NCI-H2227 treated with DMSO at 0.1 percent for 48 hours (cell line): ENCODE results near the gene IL23R.
"Not testable (repeated sequence)": the region's sequence is repeated elsewhere in the genome, so short reads cannot be mapped to it uniquely, and the experiment has no call there.

ENCODE experiments used
- DNase-seq: peaks from one replicate; lab custom pipeline; 2025; lab: John Stamatoyannopoulos, UW

The IL23R gene

GRCh38 chr1:67166196-67166595 lies at the start of gene IL23R:
IL23R (plus strand) TSS chr1:67166454; CDS start chr1:67168121, 1,667 bp downstream.
- DNase-seq, result no peak

DNA sequence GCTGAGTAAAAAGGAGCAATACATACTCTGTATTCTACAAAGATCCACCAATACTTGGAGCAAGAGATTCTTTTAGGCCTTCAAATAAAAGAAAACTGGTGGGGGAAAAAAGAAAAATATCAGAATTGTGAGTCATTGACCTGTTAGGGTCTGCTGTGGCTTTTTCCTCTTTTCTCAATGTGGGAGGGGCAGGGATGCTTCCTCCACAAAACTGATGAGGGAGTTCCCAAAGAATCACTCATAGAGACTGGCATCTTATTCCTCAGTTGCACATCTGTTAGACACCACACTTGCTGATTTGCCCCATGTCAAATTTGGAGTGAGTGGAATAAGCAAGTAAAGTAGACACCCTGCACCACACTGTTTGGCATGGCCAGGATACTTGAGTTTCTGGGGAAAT lies 48.1 kb upstream of the IL23R start:
- no peak for DNase-seq

GRCh38 chr1:67118646-67119045 lies 47.6 kb upstream of the IL23R start:
- no peak for DNase-seq

DNA sequence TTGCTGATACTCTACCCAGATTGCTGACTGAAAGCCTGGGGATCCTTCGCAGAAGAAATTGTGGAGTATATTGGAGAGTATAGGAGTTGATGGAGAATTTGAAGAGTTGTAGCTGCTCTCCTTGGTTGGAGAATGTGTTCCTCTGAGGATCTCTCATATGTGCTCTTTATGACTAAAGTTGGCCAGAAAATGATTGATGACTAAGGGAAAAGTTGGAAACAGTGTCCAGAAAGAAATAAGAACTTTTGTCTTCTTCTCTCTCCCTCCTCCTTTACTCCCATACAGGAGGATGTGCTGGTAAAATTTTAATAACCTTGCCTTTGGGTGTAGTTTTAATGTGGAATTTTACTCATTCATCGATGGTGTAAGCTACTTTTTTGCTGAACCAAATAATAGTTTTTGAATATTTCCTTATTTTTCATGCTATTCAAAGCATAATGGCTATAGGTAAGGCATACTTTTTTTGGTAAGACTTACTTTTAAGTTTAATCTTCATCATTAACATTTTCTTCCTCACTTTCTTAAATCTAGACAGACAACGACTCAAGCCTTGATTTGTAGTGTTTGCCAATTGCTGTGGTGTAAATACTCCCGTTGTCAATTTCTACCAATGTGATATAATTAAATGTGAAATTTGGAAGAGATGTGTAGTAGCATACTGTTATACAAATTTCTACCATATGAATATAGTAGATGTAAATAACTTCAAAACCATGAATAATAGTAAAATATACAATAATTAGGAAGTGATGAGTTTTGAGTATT lies 45.2 kb upstream of the IL23R start:
- no peak for DNase-seq

DNA sequence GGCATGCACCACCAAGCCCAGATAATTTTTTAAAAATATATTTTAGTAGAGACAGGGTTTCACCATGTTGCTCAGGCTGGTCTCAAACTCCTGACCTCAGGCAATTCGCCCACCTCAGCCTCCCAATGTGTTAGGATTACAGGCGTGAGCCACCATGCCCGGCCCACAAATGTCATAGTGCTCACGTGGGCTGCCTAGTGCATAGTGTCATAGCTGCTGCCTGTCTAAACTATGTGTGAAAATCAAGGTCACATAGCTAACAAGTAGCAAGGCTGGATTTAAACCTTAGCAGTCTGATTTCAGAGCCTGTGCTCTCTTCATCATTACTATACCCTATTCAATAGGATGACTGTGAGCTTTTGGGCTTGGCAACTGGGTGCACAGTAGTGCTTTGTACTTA lies 41.8 kb upstream of the IL23R start:
- DNase-seq, result no peak

DNA sequence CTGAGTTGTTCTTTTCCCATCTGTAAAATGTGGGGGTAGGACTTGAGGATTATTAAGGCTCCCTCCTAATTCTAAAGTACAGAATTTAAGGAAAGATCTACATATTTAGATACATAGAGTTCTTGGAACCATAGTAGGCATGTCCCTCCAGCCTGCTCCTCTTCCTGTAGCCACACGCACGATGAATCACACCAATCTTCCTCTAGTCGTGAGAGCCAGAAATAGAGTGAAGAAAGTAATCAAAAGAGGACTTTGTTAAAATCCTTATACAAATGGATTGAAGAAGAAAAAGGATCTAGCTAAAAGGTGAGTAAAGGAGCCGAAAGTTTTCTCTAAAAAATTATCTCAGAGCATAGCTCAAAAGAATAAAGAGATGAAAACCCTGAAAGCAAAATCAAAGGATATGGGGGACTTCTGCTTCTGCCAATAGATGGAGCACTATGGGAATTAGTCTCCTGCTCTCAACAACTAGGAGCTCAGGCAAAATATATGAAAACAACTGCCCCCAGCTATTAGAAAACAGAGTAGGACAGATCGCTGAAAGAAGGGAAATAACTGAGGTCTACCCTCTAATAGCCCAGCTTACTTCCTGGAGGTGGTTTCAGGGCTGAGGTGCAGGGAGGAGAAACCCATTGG lies 40.0 kb upstream of the IL23R start:
- no peak for DNase-seq

GRCh38 chr1:67126974-67127373 lies 39.3 kb upstream of the IL23R start:
- DNase-seq, result no peak

GRCh38 chr1:67130673-67131072 lies 35.6 kb upstream of the IL23R start:
- no peak for DNase-seq

DNA sequence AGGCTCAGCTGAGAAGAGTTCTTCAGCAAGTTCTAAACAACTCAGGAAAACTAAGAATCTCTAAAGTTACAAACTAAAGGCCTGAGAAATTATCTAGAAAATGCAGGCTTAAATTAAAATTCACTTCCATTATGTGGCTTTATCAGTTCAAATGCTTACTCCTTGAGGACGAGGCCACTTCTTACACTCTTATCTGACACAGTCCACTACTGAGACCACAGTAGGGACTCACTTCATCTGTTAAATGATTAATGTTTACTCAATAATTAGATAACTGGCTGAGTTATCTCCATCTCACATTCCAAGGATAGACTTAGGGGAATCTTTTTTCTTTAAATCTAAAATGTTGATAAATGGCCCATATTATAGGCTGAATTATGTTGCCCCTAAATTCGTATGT lies 33.1 kb upstream of the IL23R start:
- no peak for DNase-seq

DNA sequence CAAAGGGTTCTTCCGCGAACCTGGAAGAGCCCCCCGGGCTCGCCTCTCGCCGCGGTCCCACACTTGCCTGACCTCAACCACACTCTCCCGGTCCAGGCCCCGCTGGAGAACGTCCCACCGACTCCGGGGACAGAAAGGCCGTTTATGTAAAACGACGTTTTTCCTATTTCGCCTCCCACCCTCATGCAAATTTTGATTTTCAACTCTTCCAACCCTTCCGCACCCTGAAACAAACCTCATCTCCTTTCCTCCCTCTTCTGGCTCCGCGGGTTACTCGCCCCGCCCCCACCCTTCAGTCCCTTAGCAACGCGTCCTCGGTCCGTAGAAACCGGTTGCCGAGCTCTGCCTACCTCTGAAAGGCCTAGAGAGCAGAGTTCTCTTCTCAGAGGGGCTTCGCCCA lies 31.6 kb upstream of the IL23R start, which contains the start of gene C1orf141:
C1orf141 (minus strand) TSS at position 276 of the 400 bp plus-strand sequence. CDS start 7,730 bp downstream, outside the sequence.
- peak; percentile 19 for DNase-seq

DNA sequence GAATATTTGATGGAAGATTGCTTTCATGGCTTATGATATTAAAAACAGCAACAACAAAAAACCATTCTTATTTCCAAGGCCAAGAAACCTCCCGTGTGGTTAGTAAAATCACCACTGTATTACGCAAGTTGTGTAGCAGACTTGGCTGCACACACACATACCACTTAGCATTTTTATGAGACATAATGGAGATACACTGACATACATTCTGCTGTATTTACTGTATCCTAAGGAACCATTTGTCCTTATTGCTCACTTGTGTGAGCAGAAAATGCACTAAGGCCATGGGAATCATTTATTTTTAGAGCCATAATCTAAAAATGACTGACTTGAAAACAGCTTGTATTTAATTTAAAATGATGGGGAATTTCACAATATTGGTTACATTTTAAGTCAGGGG lies 30.9 kb upstream of the IL23R start:
- DNase-seq, result no peak

DNA sequence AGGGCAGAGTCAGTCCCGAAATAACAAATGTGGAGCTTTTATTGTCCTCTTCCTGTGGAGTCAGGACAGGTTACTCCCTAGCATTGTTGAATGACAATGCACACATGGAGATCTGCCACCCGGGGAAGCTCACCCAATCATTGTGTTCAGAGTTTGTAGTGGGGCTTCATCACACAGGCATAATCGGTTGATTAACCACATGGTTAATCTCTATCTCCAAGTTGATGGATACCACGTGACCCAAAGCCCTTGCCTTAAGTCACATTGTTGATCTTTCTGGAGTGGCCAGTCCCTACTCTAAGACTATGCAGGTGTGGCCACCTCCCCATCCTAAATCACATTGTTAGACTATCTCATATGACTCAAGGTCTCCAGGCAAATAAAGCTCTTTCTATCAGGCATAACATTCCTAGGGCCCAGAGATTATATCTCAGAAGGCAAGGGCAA lies 28.9 kb upstream of the IL23R start:
- no peak for DNase-seq

DNA sequence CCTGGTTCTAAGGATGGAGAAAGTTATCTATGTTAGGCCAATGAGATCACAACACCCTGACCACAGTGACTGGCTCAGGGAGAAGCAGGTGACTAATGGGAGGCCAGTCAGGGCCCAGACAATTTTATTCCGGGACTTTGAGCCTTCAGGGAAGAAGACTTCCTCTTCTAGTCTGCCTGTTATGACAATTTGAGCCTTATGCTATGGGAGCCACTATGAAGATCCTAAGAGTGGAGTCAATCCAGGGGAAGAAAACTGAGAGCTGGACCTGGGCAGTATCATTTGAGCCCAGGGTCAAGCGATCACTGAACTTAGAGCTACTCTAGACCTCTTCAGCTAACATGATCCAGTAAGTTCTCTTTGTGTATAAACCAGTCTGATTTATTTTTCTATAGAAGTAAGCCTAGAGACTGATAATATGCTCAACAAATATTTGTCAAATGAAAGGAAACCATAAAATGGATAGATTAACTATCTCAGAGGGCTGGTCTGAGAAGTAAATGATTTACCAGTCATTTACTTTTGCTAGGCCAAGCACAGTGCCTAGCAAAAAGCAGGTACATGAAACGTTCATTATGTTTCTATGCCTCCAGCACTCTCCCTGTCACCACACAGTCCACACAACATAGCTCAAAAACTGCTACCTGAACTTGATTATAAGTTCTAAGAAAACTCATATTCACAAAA lies 27.3 kb upstream of the IL23R start:
- no peak for DNase-seq

DNA sequence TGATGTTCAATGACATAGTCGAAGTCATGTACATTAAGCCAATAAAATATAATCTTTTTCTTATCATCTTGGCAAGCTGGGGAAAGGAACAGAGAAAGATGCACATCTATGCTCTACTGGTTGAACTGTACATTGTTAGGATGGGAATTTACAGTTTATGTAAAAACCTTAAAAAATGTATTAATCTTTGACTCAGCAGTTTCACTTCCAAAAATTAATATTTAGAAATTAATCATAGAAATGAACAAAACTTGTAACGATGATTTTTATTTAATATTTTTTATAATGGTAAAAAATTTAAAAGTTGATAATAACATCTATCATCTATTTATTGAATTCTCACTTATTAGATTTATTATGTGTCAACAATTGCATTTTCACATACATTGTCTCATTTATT lies 25.8 kb upstream of the IL23R start:
- DNase-seq, result no peak

GRCh38 chr1:67141832-67142231 lies 24.4 kb upstream of the IL23R start:
- DNase-seq, result not testable (repeated sequence)

DNA sequence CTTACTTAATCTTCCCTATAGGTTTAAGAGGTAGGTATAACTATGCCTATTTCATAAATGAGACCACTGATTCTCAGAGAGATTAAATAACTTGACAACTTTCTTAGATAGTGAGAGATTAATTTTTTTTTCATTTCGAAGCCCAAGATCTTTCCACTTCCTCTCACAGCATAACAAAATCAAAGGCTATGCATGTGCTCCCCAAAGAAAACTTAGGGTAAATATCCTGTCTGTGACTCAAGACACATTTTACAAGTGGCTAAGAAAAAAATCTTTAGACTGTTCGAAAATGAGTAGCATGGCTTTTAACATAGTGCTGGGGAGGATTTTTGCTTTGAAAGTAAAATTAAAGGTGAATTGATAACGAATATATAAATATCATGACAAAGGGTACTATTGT lies 23.3 kb upstream of the IL23R start:
- no peak for DNase-seq

DNA sequence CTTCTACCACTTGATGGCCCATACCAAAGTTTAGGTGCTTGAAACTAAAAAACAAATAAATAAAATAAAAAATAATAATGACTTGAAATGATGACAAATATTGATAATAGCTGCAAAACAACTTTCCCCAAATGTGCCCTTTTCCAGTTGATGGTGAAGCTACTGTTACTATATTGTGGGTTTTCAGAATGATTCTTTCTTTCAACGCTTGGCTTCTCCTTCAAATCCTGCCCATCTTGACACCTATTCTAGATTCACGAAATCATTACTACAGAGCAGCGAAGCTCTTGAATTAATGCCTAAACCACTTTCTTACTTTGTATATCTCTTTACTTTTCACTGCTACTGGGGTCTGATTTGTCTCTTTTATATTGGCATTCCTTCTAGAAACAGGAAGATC lies 22.3 kb upstream of the IL23R start:
- no peak for DNase-seq

- no peak for DNase-seq
These were observed 21.6 kb upstream of the IL23R start for GRCh38 chr1:67144696-67145095.

DNA sequence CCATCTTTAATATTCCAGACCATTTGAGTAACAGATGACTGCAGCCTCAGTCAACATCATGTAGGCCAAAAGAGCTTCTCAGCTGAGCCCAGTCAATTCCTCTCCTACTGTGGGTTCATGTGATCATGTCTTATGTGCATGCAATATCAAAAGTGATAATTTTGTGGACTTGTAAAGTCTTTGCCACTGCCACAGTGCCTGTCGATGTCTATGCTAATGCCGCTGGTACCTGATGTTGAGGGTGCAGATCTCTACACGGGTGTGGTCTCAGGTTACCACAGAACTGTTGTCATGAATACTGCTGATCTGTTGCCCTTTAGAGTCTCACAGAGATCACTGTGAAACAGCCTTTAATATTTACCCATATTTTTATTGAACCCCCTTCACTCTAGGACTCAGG lies 20.2 kb upstream of the IL23R start:
- no peak for DNase-seq

GRCh38 chr1:67146539-67146938 lies 19.7 kb upstream of the IL23R start:
- DNase-seq, result no peak

GRCh38 chr1:67147973-67148372 lies 18.3 kb upstream of the IL23R start:
- DNase-seq, result not testable (repeated sequence)

DNA sequence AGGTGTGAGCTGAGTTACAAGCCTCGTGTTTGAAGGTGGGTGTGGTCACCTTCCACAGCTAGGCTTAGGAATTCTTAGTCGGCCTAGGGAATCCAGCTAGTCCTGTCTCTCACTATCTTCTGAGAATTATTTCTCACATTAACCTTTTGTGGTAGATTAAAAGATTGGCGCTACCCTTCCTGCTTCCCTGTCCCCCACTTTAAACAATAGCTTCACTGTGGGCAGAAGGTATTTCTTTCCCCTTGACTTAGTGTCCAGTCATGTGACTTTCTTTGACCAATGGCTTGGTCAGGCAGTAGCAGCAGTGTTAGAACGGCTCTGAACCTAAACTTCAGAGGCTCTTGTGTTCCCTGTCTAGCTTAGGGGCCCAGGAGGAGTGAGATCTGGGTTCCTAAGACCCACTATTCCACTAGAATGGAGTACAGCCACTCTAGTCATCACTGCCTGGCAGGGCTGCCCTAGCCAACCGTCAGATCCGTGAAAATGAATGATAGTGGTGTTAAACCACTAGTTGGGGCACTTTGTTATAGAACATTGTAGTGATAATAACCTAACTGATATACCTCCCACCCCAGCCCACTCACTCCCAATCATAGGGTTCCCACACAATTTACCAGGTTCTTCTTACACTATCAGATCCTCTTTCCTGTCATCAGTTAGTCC lies 17.6 kb upstream of the IL23R start:
- no peak for DNase-seq
